Measurements from ENCODE around the gene ZNF668. TPM values are rescaled to one million over a fixed set of nuclear protein-coding genes. Genes with fewer than 3 reads are reported as not detected.

Gene ZNF668
- total RNA-seq, 1 experiment from 2014 or later: 21.5 TPM

- H3K4me1 ChIP-seq (ENCODE audit: control insufficient read depth, insufficient read depth, low read length): no peaks in the 10 kb centered on the region
- H3K27ac ChIP-seq (ENCODE audit: low read length): 0 out of 2 replicates have a peak overlapping the region, but pooled peaks have one; percentile 23
- intact Hi-C loops (cut with micrococcal nuclease; ENCODE audit: unreplicated experiment): no loop called here
- no TSS peak for BruUV-seq (replicated peaks)
- POLR2A ChIA-PET: interaction anchor here (0.6 to 0.7 kb wide), 2 partner anchors 8 to 67 kb away, joined by 4 to 7 read pairs; no protein-coding TSS in a partner anchor
- H3K9me3 ChIP-seq (ENCODE audit: control insufficient read depth, insufficient read depth, low read depth, low read length): no peaks in the 10 kb centered on the region
- TF ChIP-seq TCF7L2 (IDR thresholded peaks at IDR 0.05; ENCODE audit: low read depth, low read length) (no peak), POLR2AphosphoS5 (IDR thresholded peaks at IDR 0.05; ENCODE audit: low read depth, low read length) (no peak), REST (IDR thresholded peaks at IDR 0.05; ENCODE audit: insufficient read depth in 1 of 2, low read depth in 2 of 2, low read length in 1 of 2) (no peak), SIN3A (IDR thresholded peaks at IDR 0.05; ENCODE audit: borderline replicate concordance, insufficient read depth, low read depth, low read length) (no peak), CTCF (IDR thresholded peaks at IDR 0.05) (no peak)
- CTCF ChIA-PET: no interaction called here
- no peak for DNase-seq (ENCODE audit: low read depth, low spot score)
- no peaks in the 10 kb centered on the region for H3K27me3 ChIP-seq (ENCODE audit: control insufficient read depth, insufficient read depth, low read length)
- peak; percentile 31; the same call in 1 of the 2 replicates for ATAC-seq
- H3K36me3 ChIP-seq (ENCODE audit: control insufficient read depth, insufficient read depth, low read length): no peaks in the 10 kb centered on the region
- H3K4me3 ChIP-seq (ENCODE audit: low read depth in 2 of 2, low read length in 2 of 2): no peak overlapping the region
- in situ Hi-C loops (cut with HindIII; ENCODE audit: low pct_unique_long_range_greater_than_20kb, low sequenced_read_pairs): no loop called here
Measured at GRCh38 chr16:31064882-31065461, 9.1 kb downstream of the ZNF668 start.

GRCh38 chr16:31063843-31064611 is 10.0 kb downstream of the ZNF668 start:
- POLR2A ChIA-PET: no interaction called here
- no peak overlapping the region for H3K27ac ChIP-seq (ENCODE audit: low read length)

More at GRCh38 chr16:31063843-31064611, 10.0 kb downstream of the ZNF668 start:
- no peaks in the 10 kb centered on the region for H3K36me3 ChIP-seq (ENCODE audit: control insufficient read depth, insufficient read depth, low read length)
- in situ Hi-C loops (cut with HindIII; ENCODE audit: low pct_unique_long_range_greater_than_20kb, low sequenced_read_pairs): no loop called here
- no TSS peak for BruUV-seq (replicated peaks)
- DNase-seq (ENCODE audit: low read depth, low spot score) (no peak), ATAC-seq (peak; percentile 22; the same call in 1 of the 2 replicates)
- H3K4me3 ChIP-seq (ENCODE audit: low read depth in 2 of 2, low read length in 2 of 2): no peak overlapping the region
- intact Hi-C loops (cut with micrococcal nuclease; ENCODE audit: unreplicated experiment): no loop called here
- CTCF ChIA-PET: no interaction called here
- no peaks in the 10 kb centered on the region for H3K9me3 ChIP-seq (ENCODE audit: control insufficient read depth, insufficient read depth, low read depth, low read length)
- H3K27me3 ChIP-seq (ENCODE audit: control insufficient read depth, insufficient read depth, low read length): no peaks in the 10 kb centered on the region
- TF ChIP-seq SIN3A (IDR thresholded peaks at IDR 0.05; ENCODE audit: borderline replicate concordance, insufficient read depth, low read depth, low read length) (no peak), REST (IDR thresholded peaks at IDR 0.05; ENCODE audit: insufficient read depth in 1 of 2, low read depth in 2 of 2, low read length in 1 of 2) (no peak), CTCF (IDR thresholded peaks at IDR 0.05) (no peak), POLR2AphosphoS5 (IDR thresholded peaks at IDR 0.05; ENCODE audit: low read depth, low read length) (no peak), TCF7L2 (IDR thresholded peaks at IDR 0.05; ENCODE audit: low read depth, low read length) (no peak)
- no peaks in the 10 kb centered on the region for H3K4me1 ChIP-seq (ENCODE audit: control insufficient read depth, insufficient read depth, low read length)

Data from Panc1 (cell line).